ENCODE measurements around the gene CAP1.

DNA sequence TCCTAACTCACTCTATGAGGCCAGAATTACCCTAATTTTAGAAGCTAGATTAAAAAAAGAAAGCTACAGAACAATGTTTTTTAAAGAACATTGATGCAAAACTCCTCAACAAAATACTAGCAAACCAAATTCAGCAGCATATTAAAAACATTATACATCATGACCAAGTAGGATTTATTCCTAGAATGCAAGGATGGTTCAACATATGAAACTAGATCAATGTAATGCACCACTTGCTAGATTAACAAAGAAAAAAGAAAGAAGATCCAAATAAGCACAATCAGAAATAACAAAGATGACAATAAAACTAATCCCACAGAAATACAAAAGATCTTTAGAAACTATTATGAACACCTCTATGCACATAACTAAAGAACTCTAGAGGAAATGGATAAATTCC is 69.9 kb downstream of the CAP1 start:
- TF ChIP-seq SP1 (IDR thresholded peaks at IDR 0.05) (no peak), TARDBP (IDR thresholded peaks at IDR 0.05) (no peak), ELF4 (IDR thresholded peaks at IDR 0.05) (no peak), CTBP1 (IDR thresholded peaks at IDR 0.05; ENCODE audit: borderline replicate concordance) (no peak), SUZ12 (IDR thresholded peaks at IDR 0.05) (no peak), BHLHE40 (IDR thresholded peaks at IDR 0.05; ENCODE audit: borderline replicate concordance) (no peak), HDGF (IDR thresholded peaks at IDR 0.05; ENCODE audit: borderline replicate concordance) (no peak), ZNF384 (IDR thresholded peaks at IDR 0.05) (no peak)

All from HEK293T (cell line).